Measurements from ENCODE around the gene ACP2.

ACP2 gene

DNA sequence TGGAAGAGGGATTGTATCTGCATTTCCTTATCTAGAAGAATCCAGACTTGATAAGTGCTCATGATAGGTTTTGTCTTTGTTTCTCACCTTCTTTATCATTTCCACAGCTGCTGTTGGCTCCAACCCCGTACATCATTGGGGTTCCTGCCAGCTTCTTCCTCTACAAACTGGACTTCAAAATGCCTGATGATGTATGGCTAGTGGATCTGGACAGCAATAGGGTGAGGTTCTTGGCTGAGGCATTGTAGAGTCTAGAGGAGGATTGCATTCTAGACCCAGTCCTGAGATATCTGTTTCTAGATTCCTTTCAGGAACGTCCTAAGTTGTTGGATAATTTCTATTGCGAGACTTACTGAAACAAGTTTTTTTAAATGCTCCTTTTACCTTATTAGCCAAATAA is 29.4 kb upstream of the ACP2 start:
- TF ChIP-seq, protein P1, sequence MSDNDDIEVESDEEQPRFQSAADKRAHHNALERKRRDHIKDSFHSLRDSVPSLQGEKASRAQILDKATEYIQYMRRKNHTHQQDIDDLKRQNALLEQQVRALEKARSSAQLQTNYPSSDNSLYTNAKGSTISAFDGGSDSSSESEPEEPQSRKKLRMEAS (IDR thresholded peaks at IDR 0.05) = no peak
- TF ChIP-seq REST (IDR thresholded peaks at IDR 0.05; ENCODE audit: low read depth) (no peak), CREB1 (IDR thresholded peaks at IDR 0.05; ENCODE audit: low read depth) (no peak), TAF1 (IDR thresholded peaks at IDR 0.05; ENCODE audit: low read depth) (no peak), USF1 (IDR thresholded peaks at IDR 0.05) (no peak), FOXM1 (IDR thresholded peaks at IDR 0.05; ENCODE audit: borderline replicate concordance, low read depth) (no peak), EGR1 (IDR thresholded peaks at IDR 0.05) (no peak), RAD21 (IDR thresholded peaks at IDR 0.05; ENCODE audit: low read depth) (no peak), TCF12 (IDR thresholded peaks at IDR 0.05; ENCODE audit: low read depth) (no peak), EP300 (IDR thresholded peaks at IDR 0.05; ENCODE audit: borderline replicate concordance) (no peak)

DNA sequence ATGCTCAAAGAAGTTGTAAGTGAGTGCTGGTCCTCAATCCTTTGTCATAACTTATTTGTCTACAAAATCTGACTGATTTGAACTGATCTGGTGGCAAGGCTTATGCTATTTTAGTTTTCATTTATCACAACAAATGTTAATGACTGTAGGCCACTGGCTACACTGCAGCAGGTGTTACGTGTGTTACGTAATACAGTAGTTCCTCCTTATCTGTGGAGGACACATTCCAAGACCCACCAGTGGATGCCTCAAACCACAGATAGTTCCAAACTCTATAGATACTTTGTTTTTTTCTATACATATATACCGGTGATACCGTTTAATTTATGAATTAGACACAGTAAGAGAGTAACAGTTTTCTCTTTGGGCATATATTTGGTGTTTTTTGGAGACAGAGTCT is 28.3 kb upstream of the ACP2 start:
- TF ChIP-seq USF1 (IDR thresholded peaks at IDR 0.05) (no peak), TCF12 (IDR thresholded peaks at IDR 0.05; ENCODE audit: low read depth) (no peak), RAD21 (IDR thresholded peaks at IDR 0.05; ENCODE audit: low read depth) (no peak), TAF1 (IDR thresholded peaks at IDR 0.05; ENCODE audit: low read depth) (no peak), CEBPB (IDR thresholded peaks at IDR 0.05) (no peak), REST (IDR thresholded peaks at IDR 0.05; ENCODE audit: low read depth) (no peak), NFIC (IDR thresholded peaks at IDR 0.05) (no peak)

DNA sequence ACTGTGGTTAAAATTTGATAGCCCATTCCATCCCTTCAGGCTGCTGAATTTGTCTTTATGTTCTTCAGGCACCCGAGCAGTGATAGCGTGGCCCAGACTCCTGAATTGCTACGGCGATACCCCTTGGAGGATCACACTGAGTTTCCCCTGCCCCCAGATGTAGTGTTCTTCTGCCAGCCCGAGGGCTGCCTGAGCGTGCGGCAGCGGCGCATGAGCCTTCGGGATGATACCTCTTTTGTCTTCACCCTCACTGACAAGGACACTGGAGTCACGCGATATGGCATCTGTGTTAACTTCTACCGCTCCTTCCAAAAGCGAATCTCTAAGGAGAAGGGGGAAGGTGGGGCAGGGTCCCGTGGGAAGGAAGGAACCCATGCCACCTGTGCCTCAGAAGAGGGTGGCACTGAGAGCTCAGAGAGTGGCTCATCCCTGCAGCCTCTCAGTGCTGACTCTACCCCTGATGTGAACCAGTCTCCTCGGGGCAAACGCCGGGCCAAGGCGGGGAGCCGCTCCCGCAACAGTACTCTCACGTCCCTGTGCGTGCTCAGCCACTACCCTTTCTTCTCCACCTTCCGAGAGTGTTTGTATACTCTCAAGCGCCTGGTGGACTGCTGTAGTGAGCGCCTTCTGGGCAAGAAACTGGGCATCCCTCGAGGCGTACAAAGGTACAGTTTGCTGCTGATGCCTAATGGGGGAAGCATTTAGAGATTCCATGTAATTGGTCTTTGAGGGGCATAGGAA is 26.1 kb upstream of the ACP2 start:
- TF ChIP-seq TCF12 (IDR thresholded peaks at IDR 0.05; ENCODE audit: low read depth) (no peak), RAD21 (IDR thresholded peaks at IDR 0.05; ENCODE audit: low read depth) (no peak), CEBPB (IDR thresholded peaks at IDR 0.05) (no peak), EGR1 (IDR thresholded peaks at IDR 0.05) (no peak), REST (IDR thresholded peaks at IDR 0.05; ENCODE audit: low read depth) (no peak), TAF1 (IDR thresholded peaks at IDR 0.05; ENCODE audit: low read depth) (no peak), TEAD4 (IDR thresholded peaks at IDR 0.05) (no peak), CREB1 (IDR thresholded peaks at IDR 0.05; ENCODE audit: low read depth) (no peak), USF1 (IDR thresholded peaks at IDR 0.05) (no peak)

GRCh38 chr11:47272706-47273105 is 24.1 kb upstream of the ACP2 start:
- TF ChIP-seq CEBPB (IDR thresholded peaks at IDR 0.05) = no peak
- TF ChIP-seq REST (IDR thresholded peaks at IDR 0.05; ENCODE audit: low read depth) = peak; percentile 85
